Subcutaneous abdominal adipose tissue (tissue), 5 donors: Measurements from ENCODE around the gene ADARB2.
"Not testable (repeated sequence)": the region's sequence is repeated elsewhere in the genome, so short reads cannot be mapped to it uniquely, and the experiment has no call there.

Experiments used
- H3K27ac ChIP-seq: one replicate; pipeline ENCODE4 v1.7.0; 2013; ENCODE audit warnings: low read depth, mild to moderate bottlenecking, inconsistent platforms, low read length, moderate library complexity
- H3K27me3 ChIP-seq, 5 donors: one replicate each; pipeline ENCODE4 v1.7.0; 2013; ENCODE audit warnings: low read length in 5 of 5, inconsistent platforms in 1 of 5; ENCODE audit not compliant: control insufficient read depth in 5 of 5, insufficient read depth in 4 of 5
- H3K36me3 ChIP-seq, 5 donors: one replicate each; pipeline ENCODE4 v1.7.0; 2013; ENCODE audit warnings: low read length in 5 of 5; ENCODE audit not compliant: control insufficient read depth in 5 of 5, insufficient read depth in 5 of 5
- H3K4me1 ChIP-seq, 5 donors: one replicate each; pipeline ENCODE4 v1.7.0; 2013; ENCODE audit warnings: low read length in 5 of 5, mild to moderate bottlenecking in 3 of 5, moderate library complexity in 1 of 5; ENCODE audit not compliant: control insufficient read depth in 5 of 5, insufficient read depth in 5 of 5
- H3K4me3 ChIP-seq, 5 donors: one replicate each; pipeline ENCODE4 v1.7.0; 2013; ENCODE audit warnings: low read length in 5 of 5, low read depth in 1 of 5
- H3K9ac ChIP-seq, 5 donors: one replicate each; pipeline ENCODE4 v1.7.0; 2013; ENCODE audit warnings: low read length in 5 of 5, mild to moderate bottlenecking in 4 of 5, moderate library complexity in 3 of 5
- H3K9me3 ChIP-seq, 5 donors: one replicate each; pipeline ENCODE4 v1.7.0; 2013; ENCODE audit warnings: low read length in 5 of 5; ENCODE audit not compliant: control insufficient read depth in 5 of 5
- donor health status: healthy.
- donor health status: healthy.
- donor health status: healthy.
- donor health status: healthy.
- donor health status: healthy.

Gene ADARB2

GRCh38 chr10:1401071-1401965 is 336.0 kb downstream of the ADARB2 start:
- H3K4me1 ChIP-seq = no peaks in the 10 kb centered on the region
- no peaks in the 10 kb centered on the region for H3K9me3 ChIP-seq
- H3K27me3 ChIP-seq = peaks cover 2 to 20% (median 14%) of the 10 kb centered on the region in 5 donors
- no peaks in the 10 kb centered on the region for H3K36me3 ChIP-seq
- no peak overlapping the region for H3K4me3 ChIP-seq
- no peak overlapping the region for H3K27ac ChIP-seq
- no peak overlapping the region for H3K9ac ChIP-seq

DNA sequence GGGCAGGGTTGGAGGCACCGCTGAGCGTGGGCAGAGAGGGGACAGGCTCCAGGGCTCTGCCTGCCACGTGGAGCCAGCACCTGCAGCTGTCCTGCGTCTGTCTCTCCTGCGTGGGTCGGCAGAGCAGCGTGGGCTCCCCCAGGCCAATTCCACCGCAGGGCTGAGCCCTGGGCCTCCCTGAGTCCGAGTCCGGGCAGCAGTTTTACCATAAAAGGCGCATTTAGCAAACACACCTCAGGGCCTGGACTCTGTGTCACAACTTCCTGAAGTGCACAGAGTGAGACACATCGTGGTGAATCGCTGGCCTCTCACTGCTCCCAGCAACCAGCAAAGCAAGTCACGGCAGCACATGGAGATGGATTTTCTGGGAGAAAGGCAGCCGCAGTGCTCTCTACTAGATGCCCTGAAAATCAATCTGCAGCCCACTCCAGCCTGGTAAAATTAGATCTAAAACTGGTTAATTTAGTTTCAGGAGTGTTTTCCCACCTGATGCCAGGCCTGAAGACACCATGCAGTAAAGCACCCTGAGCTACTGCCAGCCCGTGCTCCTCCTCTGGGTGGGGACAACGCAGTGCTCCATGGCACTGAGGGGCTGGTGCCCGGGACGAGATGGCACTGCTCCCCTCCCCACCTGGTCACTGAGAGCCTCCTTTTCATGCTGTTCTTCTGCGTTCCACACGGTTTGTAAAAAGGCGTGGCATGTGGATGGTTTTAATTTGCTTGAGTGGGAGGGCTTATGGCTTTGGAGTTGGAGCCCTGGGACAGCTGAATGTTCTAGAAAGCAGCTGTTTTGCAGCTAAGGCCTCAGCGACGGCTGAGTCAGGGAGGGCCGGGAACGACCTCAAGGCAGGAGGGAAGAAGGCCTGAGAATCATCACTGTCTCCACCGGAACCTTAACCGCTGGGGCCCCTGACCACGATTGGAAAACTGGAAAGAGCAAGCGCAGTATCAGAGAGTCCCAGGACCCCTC is 336.9 kb downstream of the ADARB2 start:
- Histone ChIP-seq H3K27ac (no peak overlapping the region), H3K36me3 (no peaks in the 10 kb centered on the region), H3K4me1 (no peaks in the 10 kb centered on the region), H3K4me3 (no peak overlapping the region), H3K27me3 (peaks cover 2 to 17% (median 12%) of the 10 kb centered on the region in 5 donors), H3K9me3 (no peaks in the 10 kb centered on the region), H3K9ac (no peak overlapping the region)

- H3K9me3 ChIP-seq = no peaks in the 10 kb centered on the region
- no peak overlapping the region for H3K9ac ChIP-seq
- no peak overlapping the region for H3K27ac ChIP-seq
- H3K36me3 ChIP-seq = no peaks in the 10 kb centered on the region
- no peaks in the 10 kb centered on the region for H3K4me1 ChIP-seq
- H3K27me3 ChIP-seq = peaks cover 2 to 17% (median 12%) of the 10 kb centered on the region in 5 donors
- H3K4me3 ChIP-seq = no peak overlapping the region
These were observed 337.8 kb downstream of the ADARB2 start for GRCh38 chr10:1399431-1400100.

DNA sequence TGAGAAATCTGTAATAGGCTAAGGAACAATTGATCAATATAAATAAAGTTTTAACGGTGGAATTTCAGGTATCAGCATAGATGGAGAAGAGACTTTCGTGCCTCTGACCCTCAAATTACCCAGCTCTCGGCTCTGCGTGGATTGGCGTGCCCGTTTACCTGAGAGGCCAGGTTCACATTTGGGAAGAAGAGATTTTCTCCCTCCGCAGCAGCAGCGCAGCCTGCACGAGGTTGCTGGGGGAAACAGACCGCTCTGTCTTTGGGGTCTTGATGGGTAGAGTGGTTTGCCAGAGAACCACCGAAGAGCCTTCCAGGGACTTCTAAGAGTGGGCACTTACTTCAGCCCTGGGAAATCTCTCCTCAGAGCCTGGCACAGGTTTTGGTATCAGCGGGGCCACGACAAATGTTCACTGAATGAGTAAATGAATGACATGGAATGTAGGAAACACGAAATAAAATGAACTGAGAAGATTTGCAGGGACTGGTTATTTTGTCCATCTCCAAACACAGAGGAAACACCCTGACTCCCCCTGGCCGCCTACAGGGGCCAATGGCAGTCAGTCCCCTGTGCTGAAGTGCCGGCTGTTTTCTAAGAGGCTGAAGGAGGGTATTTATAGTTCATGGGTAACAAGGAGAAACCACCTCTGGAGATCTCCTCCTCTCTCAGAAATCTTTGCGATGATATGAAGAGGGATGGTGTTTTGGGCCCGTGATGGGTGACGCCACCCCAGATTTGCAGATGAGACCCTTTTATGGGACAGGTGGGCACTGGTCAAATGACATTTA is 338.5 kb downstream of the ADARB2 start:
- peaks cover 0 to 14% (median 7%) of the 10 kb centered on the region in 5 donors for H3K27me3 ChIP-seq
- H3K27ac ChIP-seq = no peak overlapping the region
- no peaks in the 10 kb centered on the region for H3K4me1 ChIP-seq

GRCh38 chr10:1398116-1398515 is 339.2 kb downstream of the ADARB2 start:
- not testable (repeated sequence) for H3K27ac ChIP-seq, H3K9ac ChIP-seq, H3K4me1 ChIP-seq, H3K4me3 ChIP-seq, H3K36me3 ChIP-seq, H3K9me3 ChIP-seq, H3K27me3 ChIP-seq

More for the DNA sequence above, 338.5 kb downstream of the ADARB2 start:
- no peak overlapping the region for H3K9ac ChIP-seq
- no peaks in the 10 kb centered on the region for H3K36me3 ChIP-seq
- H3K9me3 ChIP-seq = no peaks in the 10 kb centered on the region
- H3K4me3 ChIP-seq = no peak overlapping the region

DNA sequence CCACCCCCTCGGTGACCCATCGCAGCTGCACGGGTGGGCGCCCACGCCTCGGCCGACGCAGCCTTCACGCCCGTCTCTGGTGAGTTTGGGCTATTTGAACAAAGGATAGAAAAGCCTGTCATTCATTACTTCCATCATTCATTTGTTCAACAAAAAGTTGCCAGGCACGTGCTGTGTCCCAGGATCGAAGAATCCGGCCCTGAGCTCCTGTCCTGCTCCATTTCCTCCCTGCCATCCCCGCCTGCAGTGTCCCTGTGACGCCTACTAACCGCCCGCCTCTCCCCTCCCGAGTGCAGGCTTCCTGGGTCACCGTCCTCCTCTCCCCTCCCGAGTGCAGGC is 341.1 kb downstream of the ADARB2 start:
- H3K9ac ChIP-seq = no peak overlapping the region

GRCh38 chr10:1395481-1396296 is 341.6 kb downstream of the ADARB2 start:
- Histone ChIP-seq H3K27me3 (peaks cover 0 to 10% (median 5%) of the 10 kb centered on the region in 5 donors), H3K36me3 (no peaks in the 10 kb centered on the region), H3K9ac (no peak overlapping the region), H3K4me1 (no peaks in the 10 kb centered on the region), H3K9me3 (no peaks in the 10 kb centered on the region), H3K4me3 (no peak overlapping the region), H3K27ac (no peak overlapping the region)

More for the DNA sequence above, 341.1 kb downstream of the ADARB2 start:
- no peak overlapping the region for H3K27ac ChIP-seq
- no peaks in the 10 kb centered on the region for H3K9me3 ChIP-seq
- H3K4me3 ChIP-seq = no peak overlapping the region
- no peaks in the 10 kb centered on the region for H3K4me1 ChIP-seq
- H3K27me3 ChIP-seq = peaks cover 0 to 10% (median 7%) of the 10 kb centered on the region in 5 donors
- no peaks in the 10 kb centered on the region for H3K36me3 ChIP-seq

DNA sequence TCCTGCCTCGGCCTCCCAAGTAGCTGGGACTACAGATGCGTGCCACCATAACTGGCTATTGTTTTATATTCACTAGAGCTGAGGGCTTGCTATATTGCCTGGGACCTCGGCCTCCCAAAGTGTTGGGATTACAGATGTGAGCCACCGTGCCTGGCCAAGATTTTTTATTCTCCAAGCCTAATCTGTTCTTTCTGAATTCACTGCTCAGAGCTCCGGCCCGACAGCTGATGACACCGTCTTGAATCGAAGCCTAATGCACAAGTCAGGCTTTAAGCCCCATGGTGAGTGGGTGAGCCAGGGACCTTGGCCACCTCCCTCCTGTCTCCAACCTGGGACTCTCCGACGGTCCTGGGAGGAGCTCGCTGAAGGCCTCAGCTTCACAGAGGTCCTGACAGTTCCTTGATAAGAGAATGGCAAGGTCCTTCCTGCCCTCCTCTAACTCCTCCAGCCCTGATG is 342.3 kb downstream of the ADARB2 start:
- H3K9me3 ChIP-seq = no peaks in the 10 kb centered on the region
- H3K27me3 ChIP-seq = peaks cover 0 to 4% (median 0%) of the 10 kb centered on the region in 5 donors
- no peaks in the 10 kb centered on the region for H3K4me1 ChIP-seq
- H3K4me3 ChIP-seq = no peak overlapping the region
- H3K9ac ChIP-seq = no peak overlapping the region
- no peak overlapping the region for H3K27ac ChIP-seq
- H3K36me3 ChIP-seq = no peaks in the 10 kb centered on the region
